ENCODE results near the gene BRWD1.

- TF ChIP-seq POLR2A (IDR thresholded peaks at IDR 0.05) (no peak), CTCF (IDR thresholded peaks at IDR 0.05) (no peak)
Observed at GRCh38 chr21:39193380-39193779, 120.1 kb downstream of the BRWD1 start.

Data from uterus (tissue), 2 donors.